DMS114 treated with DMSO at 0.1 percent for 48 hours (cell line): ENCODE results near the gene ZNF574.

ENCODE experiments used
- DNase-seq: peaks from one replicate; lab custom pipeline; 2025; ENCODE audit not compliant: unreplicated experiment; lab: John Stamatoyannopoulos, UW

Gene ZNF574

GRCh38 chr19:42053037-42053935 lies 22.7 kb upstream of the ZNF574 start:
- DNase-seq, result no peak

GRCh38 chr19:42054205-42054604 lies 21.8 kb upstream of the ZNF574 start:
- no peak for DNase-seq

GRCh38 chr19:42057846-42058245 lies 18.1 kb upstream of the ZNF574 start:
- DNase-seq, result no peak

DNA sequence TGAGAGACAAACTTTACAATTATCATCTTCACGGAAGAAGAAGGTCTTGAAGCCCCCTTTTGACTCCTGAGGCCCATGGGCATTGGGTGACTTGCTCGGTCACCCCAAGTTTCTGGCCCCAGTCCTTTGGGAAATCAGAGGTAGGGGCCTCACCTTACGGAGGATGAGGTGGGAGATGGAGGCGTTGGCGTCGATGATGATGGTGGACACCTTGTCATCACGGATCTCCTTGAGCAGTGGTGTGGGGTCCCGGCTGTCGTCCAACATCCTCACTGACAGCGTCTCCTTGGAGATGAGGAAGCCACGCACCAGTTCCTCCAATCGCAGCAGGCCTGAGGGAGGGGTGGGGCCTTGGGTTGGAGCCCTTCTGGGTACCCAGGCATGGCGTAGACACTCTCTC lies 16.8 kb upstream of the ZNF574 start:
- no peak for DNase-seq

- DNase-seq, result no peak
Measured at GRCh38 chr19:42060117-42060516, 15.8 kb upstream of the ZNF574 start.

GRCh38 chr19:42062381-42062780 lies 13.6 kb upstream of the ZNF574 start:
- no peak for DNase-seq

DNA sequence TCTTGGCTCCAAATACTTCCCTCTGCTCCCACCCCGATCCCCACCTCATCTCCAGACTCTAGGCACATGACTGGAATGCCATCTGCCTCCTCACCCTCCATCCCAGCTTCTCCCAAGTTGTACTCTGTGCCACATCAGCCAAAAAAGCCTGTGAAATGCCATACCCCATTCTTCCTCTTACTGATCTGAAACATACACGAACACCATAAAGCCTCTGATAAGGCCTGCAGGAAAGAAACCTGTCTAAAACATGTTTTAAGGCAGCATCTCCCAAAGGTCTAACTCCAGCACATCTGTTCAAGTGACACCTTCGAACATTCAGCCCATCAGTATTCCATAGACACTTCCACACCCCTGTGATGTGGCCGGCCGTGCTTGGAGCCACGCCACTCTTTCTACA lies 11.5 kb upstream of the ZNF574 start:
- no peak for DNase-seq

GRCh38 chr19:42065051-42065450 lies 10.9 kb upstream of the ZNF574 start:
- DNase-seq, result no peak

GRCh38 chr19:42065511-42065910 lies 10.5 kb upstream of the ZNF574 start:
- no peak for DNase-seq

DNA sequence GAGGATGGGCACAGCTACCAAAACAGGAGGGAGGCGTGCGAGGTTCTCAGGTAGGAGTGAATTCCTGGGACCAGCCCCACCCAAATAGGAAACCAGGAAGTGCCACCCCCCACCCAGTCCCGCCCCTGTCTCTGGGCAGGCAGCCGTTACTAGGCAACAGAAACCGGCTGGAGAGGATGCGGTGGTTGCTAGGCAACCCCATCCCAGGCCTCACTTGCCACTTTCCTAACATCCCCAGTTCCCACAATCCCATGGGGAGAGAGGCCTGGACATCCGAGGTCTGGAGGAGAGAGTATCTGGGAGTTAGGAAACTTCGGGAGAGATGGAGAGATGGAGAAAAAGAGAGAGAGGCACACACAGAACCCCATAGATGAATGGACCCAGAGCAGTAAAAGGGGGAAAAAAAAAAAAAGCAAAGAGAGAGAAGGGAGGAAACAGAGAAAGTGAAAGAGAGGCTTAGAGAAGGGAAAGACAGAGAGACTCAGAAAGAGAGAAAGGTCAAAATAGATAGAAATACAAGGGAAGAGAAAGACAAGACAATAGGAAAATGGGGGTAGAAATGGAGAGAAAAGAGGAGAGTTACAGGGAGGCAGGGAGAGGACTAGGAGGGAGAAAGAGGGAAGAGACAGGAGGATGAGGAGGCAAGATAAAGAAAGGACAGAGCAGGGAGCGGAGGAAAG lies 9.8 kb upstream of the ZNF574 start:
- no peak for DNase-seq

- no peak for DNase-seq
Measured at GRCh38 chr19:42067315-42067888, 8.6 kb upstream of the ZNF574 start.

DNA sequence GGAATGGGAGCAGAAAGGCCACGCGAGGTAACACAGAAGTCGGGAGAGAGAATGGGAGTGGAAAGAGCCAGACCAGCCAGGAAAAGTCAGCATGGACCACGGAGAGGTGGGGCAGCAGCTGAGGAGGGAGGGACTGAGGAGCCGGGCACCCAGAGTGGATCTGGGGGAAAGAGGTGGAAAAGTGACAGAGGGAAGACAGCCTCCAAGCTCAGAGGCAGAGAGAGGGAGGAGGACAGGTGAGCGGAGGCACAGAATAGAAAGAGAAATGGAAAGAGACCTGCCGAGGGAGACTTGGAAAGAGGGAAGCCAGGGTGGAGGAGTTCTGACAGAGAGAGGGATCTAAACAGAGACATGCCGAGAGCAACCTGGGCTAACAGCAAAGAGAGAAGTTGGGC lies 7.6 kb upstream of the ZNF574 start:
- DNase-seq, result no peak

- DNase-seq, result no peak
Measured at GRCh38 chr19:42068756-42069571, 7.0 kb upstream of the ZNF574 start.

DNA sequence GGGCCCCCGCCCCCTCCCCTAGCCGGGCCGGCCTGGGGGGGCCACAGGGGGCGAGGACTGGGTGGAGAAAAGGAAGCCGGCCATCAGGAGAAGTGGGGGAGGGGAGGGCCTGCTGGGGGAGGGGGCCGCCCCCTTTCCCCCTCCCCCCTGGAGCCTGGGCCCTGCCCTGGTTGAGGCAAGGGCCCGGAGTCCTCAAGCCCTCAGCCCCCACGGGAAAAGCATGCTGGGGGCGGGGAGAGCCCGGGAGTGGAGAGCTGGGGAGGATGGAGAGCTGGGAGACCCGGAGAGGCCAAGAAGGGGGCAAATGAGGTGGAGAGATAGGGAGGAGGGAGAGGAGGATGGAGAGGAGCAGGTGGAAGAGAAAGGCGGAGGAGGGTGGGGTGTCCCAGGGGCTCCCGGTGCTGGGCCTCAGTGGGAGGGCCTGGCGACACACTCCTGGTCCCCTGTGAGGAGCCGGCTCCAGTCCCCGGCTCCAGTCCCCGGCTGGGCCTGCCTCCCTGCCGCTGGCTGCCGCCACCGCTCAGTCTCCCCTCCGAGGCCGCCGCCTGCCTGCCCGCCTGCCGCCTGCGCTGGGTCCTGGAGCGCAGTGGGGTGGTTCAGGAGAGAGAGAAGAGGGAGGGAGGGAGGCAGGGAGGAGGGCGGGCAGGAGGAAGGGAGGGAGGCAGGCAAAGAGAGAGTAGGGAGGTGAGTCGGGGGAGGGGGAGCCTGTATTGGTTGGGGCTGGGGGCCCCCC lies 6.2 kb upstream of the ZNF574 start, which contains the start of gene GRIK5:
GRIK5 (minus strand) TSS at position 588 of the 733 bp plus-strand sequence. CDS start 4,436 bp downstream, outside the sequence.
- no peak for DNase-seq

DNA sequence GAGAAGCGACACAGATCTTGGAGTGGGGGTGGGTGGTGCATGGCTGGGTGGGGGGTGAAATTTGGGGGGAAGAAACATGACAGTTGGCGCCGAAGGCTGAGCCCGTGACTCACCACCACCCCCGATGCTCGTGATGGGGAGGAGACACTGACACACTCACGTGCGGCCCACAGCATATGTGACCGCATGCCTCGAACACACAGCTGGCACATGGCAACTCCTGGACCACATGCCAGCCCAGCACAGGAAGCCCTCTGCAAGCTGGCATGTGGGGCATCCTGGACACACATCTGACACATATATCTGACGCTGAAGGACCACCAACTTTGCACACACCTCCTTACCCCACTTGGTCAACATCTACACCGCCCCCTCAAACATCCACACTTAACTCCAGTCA lies 4.7 kb upstream of the ZNF574 start:
- no peak for DNase-seq

GRCh38 chr19:42074513-42075363 lies 1.2 kb upstream of the ZNF574 start:
- no peak for DNase-seq

- no peak for DNase-seq
Measured at GRCh38 chr19:42075364-42075615, 676 bp upstream of the ZNF574 start.

- no peak for DNase-seq
Measured at GRCh38 chr19:42076380-42076944, 496 bp downstream of the ZNF574 start.

- no peak for DNase-seq
Measured at GRCh38 chr19:42078058-42078457, 2.1 kb downstream of the ZNF574 start.
